ENCODE results near the gene TMEM87A. TPM values are rescaled to one million over a fixed set of nuclear protein-coding genes. Genes with fewer than 3 reads are reported as not detected.

Gene TMEM87A
- total RNA-seq, 1 donor from 2014 or later = 44.8 TPM

DNA sequence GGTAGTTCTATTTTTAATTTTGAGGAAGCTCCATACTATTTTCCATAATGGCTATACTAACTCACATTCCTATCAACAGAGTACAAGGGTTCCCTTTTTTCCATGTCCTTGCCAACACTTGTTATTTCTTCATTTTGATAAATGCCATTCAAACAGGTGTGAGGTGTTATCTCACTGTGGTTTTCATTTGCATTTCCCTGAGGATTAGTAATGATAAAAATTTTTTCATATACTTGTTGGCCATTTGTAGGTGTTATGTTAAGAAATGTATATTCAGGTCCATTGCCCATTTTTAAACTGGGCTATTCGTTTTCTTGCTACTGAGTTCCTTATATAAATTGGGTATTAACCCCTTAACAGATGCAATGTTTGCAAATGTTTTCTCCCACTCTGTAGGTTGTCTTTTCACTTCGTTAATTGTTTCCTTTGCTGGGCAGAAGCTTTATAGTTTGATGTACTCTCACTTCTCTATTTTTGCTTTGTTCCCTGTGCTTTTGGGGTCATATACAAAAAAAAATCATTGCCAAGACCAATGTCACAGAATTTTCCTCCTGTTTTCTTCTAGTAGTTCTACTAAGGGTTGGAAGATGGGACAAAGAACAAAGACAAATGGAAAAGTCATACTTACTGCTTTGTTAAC, 54.2 kb downstream of the TMEM87A start:
- Mint-ChIP-seq H3K27me3 (ENCODE audit: unreplicated experiment) (no peaks in the 10 kb centered on the region), H3K4me3 (ENCODE audit: unreplicated experiment) (no peak overlapping the region), H3K27ac (ENCODE audit: unreplicated experiment) (no peak overlapping the region)

DNA sequence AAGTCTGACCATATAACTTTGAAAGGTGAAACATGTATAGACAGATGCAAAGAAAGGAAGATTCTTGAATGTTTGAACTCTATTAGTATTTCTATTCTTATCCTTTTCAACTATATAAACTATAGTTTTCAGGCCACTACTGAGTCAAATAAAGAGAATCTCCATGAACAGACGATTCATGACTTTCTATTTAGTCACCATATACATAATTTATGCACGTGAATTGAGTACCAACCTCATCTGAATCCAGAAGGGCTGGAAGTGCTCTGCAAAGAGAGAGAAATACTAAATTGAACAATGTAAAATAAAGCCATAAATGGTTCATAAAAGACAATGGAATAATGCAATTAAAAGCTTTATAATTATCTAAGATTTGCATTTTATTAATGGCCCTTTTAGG, 55.7 kb downstream of the TMEM87A start:
- no peaks in the 10 kb centered on the region for H3K4me1 Mint-ChIP-seq (ENCODE audit: unreplicated experiment)
- DNase-seq (ENCODE audit: extremely low spot score, unreplicated experiment) = no peak
- H3K27ac Mint-ChIP-seq (ENCODE audit: unreplicated experiment) = no peak overlapping the region
- no peaks in the 10 kb centered on the region for H3K27me3 Mint-ChIP-seq (ENCODE audit: unreplicated experiment)
- H3K36me3 Mint-ChIP-seq (ENCODE audit: unreplicated experiment) = peaks cover 55% of the 10 kb centered on the region
- no peaks in the 10 kb centered on the region for H3K9me3 Mint-ChIP-seq (ENCODE audit: unreplicated experiment)
- TF ChIP-seq, protein P1, sequence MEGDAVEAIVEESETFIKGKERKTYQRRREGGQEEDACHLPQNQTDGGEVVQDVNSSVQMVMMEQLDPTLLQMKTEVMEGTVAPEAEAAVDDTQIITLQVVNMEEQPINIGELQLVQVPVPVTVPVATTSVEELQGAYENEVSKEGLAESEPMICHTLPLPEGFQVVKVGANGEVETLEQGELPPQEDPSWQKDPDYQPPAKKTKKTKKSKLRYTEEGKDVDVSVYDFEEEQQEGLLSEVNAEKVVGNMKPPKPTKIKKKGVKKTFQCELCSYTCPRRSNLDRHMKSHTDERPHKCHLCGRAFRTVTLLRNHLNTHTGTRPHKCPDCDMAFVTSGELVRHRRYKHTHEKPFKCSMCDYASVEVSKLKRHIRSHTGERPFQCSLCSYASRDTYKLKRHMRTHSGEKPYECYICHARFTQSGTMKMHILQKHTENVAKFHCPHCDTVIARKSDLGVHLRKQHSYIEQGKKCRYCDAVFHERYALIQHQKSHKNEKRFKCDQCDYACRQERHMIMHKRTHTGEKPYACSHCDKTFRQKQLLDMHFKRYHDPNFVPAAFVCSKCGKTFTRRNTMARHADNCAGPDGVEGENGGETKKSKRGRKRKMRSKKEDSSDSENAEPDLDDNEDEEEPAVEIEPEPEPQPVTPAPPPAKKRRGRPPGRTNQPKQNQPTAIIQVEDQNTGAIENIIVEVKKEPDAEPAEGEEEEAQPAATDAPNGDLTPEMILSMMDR (IDR thresholded peaks at IDR 0.05) = no peak
- no peak overlapping the region for H3K4me3 Mint-ChIP-seq (ENCODE audit: unreplicated experiment)

More for the DNA sequence above, 54.2 kb downstream of the TMEM87A start:
- no peak for DNase-seq (ENCODE audit: extremely low spot score, unreplicated experiment)
- Mint-ChIP-seq H3K4me1 (ENCODE audit: unreplicated experiment) (no peaks in the 10 kb centered on the region), H3K9me3 (ENCODE audit: unreplicated experiment) (no peaks in the 10 kb centered on the region), H3K36me3 (ENCODE audit: unreplicated experiment) (peaks cover 56% of the 10 kb centered on the region)
- TF ChIP-seq, protein P1 (IDR thresholded peaks at IDR 0.05) = no peak

DNA sequence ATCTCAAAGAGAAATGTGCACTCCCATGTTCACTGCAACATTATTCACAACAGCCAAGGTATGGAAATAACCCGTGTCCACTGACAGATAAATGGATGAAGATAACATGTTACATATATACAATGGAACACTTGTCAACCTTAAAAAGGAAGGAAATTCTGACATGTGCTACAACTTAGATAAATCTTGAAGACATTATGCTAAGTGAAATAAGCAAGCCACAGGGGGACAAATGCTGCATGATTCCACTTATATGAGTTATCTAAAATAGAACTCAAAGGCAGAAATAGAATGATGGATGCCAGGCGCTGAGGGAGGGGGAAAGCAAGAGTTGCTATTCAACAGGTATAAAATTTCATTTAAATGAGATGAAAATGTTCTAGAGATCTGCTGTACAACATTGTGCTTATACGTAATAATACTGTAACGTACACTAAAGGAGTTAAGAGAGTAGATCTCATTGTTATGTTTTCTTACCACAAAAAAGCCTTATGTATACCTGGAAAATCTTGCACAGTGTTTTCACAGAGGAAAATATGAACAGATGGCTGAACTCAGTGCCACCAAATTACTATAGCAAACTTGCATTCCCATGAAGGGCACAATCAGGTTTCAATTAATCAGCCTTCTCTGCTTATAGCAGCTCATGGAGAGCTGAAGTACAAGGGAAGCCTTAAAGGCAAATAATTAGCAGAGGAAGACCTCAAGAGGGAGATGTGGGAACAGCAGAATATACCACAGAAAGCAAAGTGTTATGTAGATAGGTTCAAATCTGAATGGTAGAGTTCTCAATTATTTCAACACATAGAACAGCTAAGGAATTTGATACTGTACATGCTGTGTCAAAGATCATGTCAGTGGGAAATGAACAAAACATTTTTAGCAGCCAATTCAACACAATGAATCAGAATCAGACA, 57.1 kb downstream of the TMEM87A start:
- TF ChIP-seq, protein P1 (IDR thresholded peaks at IDR 0.05) = peak; percentile 7
- Mint-ChIP-seq H3K36me3 (ENCODE audit: unreplicated experiment) (peaks cover 66% of the 10 kb centered on the region), H3K4me1 (ENCODE audit: unreplicated experiment) (no peaks in the 10 kb centered on the region), H3K27ac (ENCODE audit: unreplicated experiment) (no peak overlapping the region), H3K4me3 (ENCODE audit: unreplicated experiment) (no peak overlapping the region), H3K27me3 (ENCODE audit: unreplicated experiment) (no peaks in the 10 kb centered on the region), H3K9me3 (ENCODE audit: unreplicated experiment) (no peaks in the 10 kb centered on the region)
- DNase-seq (ENCODE audit: extremely low spot score, unreplicated experiment) = no peak

DNA sequence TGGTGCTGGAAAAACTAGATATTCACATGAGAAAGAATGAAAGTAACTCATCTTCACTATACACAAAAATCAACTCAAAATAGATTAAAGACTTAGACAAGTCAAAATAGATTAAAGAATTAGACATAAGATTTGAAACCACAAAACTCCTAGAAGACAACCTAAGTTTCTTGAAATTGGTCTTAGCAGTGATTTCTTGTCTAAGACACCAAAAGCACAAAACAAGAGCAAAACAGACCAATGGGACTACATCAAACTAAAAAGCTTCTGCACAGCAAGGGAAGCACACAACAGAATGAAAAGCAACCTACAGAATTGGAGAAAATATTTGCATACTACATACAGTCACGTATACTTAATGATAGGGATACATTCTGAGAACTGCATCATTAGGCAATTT, 58.6 kb downstream of the TMEM87A start:
- peaks cover 65% of the 10 kb centered on the region for H3K36me3 Mint-ChIP-seq (ENCODE audit: unreplicated experiment)
- no peak overlapping the region for H3K4me3 Mint-ChIP-seq (ENCODE audit: unreplicated experiment)

More for the DNA sequence above, 58.6 kb downstream of the TMEM87A start:
- Mint-ChIP-seq H3K27ac (ENCODE audit: unreplicated experiment) (no peak overlapping the region), H3K9me3 (ENCODE audit: unreplicated experiment) (no peaks in the 10 kb centered on the region), H3K4me1 (ENCODE audit: unreplicated experiment) (no peaks in the 10 kb centered on the region), H3K27me3 (ENCODE audit: unreplicated experiment) (no peaks in the 10 kb centered on the region)
- DNase-seq (ENCODE audit: extremely low spot score, unreplicated experiment) = no peak
- TF ChIP-seq, protein P1 (IDR thresholded peaks at IDR 0.05) = no peak
